ENCODE data around the gene KLK5. TPM values are rescaled to one million over a fixed set of nuclear protein-coding genes. Genes with fewer than 3 reads are reported as not detected.

KLK5 gene
- total RNA-seq, 1 experiment from 2014 or later, result 0.19 TPM

GRCh38 chr19:50912102-50912599 is 40.7 kb downstream of the KLK5 start:
- intact Hi-C loops (cut with micrococcal nuclease), result no loop called here
- H3K36me3 Mint-ChIP-seq (ENCODE audit: insufficient read depth, unreplicated experiment), result no peaks in the 10 kb centered on the region
- H3K4me1 Mint-ChIP-seq (ENCODE audit: insufficient read depth, unreplicated experiment), result no peaks in the 10 kb centered on the region
- TF ChIP-seq CTCF (IDR thresholded peaks at IDR 0.05; ENCODE audit: unreplicated experiment), result no peak
- BruUV-seq (replicated peaks), result no TSS peak
- no peak overlapping the region for H3K4me3 Mint-ChIP-seq (ENCODE audit: unreplicated experiment)
- no peak for DNase-seq (ENCODE audit: unreplicated experiment)
- H3K27ac Mint-ChIP-seq (ENCODE audit: low read depth, unreplicated experiment), result no peak overlapping the region
- H3K27me3 Mint-ChIP-seq (ENCODE audit: insufficient read depth, unreplicated experiment), result peaks cover 12% of the 10 kb centered on the region
- ChIA-PET CTCF (interaction anchor here (0.6 kb wide), 1 partner anchor 9 kb away, joined by 3 read pairs; no protein-coding TSS in a partner anchor), POLR2A (interaction anchor here (0.6 kb wide), 1 partner anchor 10 kb away, joined by 4 read pairs; no protein-coding TSS in a partner anchor)
- no peaks in the 10 kb centered on the region for H3K9me3 Mint-ChIP-seq (ENCODE audit: unreplicated experiment)

- H3K4me1 Mint-ChIP-seq (ENCODE audit: insufficient read depth, unreplicated experiment), result no peaks in the 10 kb centered on the region
- no peak for TF ChIP-seq CTCF (IDR thresholded peaks at IDR 0.05; ENCODE audit: unreplicated experiment)
- H3K27ac Mint-ChIP-seq (ENCODE audit: low read depth, unreplicated experiment), result no peak within 1 kb of the TSS
- H3K36me3 Mint-ChIP-seq (ENCODE audit: insufficient read depth, unreplicated experiment), result no peaks in the 10 kb centered on the region
- BruUV-seq (replicated peaks), result no TSS peak
- intact Hi-C loops (cut with micrococcal nuclease), result no loop called here
- ChIA-PET CTCF (interaction anchor here (1.4 kb wide), 1 partner anchor 10 kb away, joined by 7 read pairs; no protein-coding TSS in a partner anchor), POLR2A (no interaction called here)
- no peaks in the 10 kb centered on the region for H3K9me3 Mint-ChIP-seq (ENCODE audit: unreplicated experiment)
- no peak within 1 kb of the TSS for H3K4me3 Mint-ChIP-seq (ENCODE audit: unreplicated experiment)
- no peak for DNase-seq (ENCODE audit: unreplicated experiment)
- peaks cover 12% of the 10 kb centered on the region for H3K27me3 Mint-ChIP-seq (ENCODE audit: insufficient read depth, unreplicated experiment)
These were observed 41.4 kb downstream of the KLK5 start, which contains the start of gene KLK4 for GRCh38 chr19:50911206-50912101. TSS of gene KLK4 (minus strand) at chr19:50911395. CDS start at chr19:50910738, 657 bp downstream.

- no peaks in the 10 kb centered on the region for H3K9me3 Mint-ChIP-seq (ENCODE audit: unreplicated experiment)
- POLR2A ChIA-PET, result no interaction called here
- H3K4me1 Mint-ChIP-seq (ENCODE audit: insufficient read depth, unreplicated experiment), result no peaks in the 10 kb centered on the region
- no peak for TF ChIP-seq CTCF (IDR thresholded peaks at IDR 0.05; ENCODE audit: unreplicated experiment)
- DNase-seq (ENCODE audit: unreplicated experiment), result no peak
- no peaks in the 10 kb centered on the region for H3K36me3 Mint-ChIP-seq (ENCODE audit: insufficient read depth, unreplicated experiment)
- intact Hi-C loops (cut with micrococcal nuclease), result no loop called here
- H3K27me3 Mint-ChIP-seq (ENCODE audit: insufficient read depth, unreplicated experiment), result peaks cover 19% of the 10 kb centered on the region
- H3K27ac Mint-ChIP-seq (ENCODE audit: low read depth, unreplicated experiment), result no peak overlapping the region
- BruUV-seq (replicated peaks), result no TSS peak
- H3K4me3 Mint-ChIP-seq (ENCODE audit: unreplicated experiment), result no peak overlapping the region
- CTCF ChIA-PET, result interaction anchor here (1.4 kb wide), 1 partner anchor 11 kb away, joined by 7 read pairs; no protein-coding TSS in a partner anchor
These were observed 42.1 kb downstream of the KLK5 start for GRCh38 chr19:50910722-50911121.
